CD4-positive, alpha-beta T cell treated with Interleukin-21 for 1 hour (primary cell): ENCODE data around the gene NOX1.
A peak's percentile ranks its signal among the peaks of the same experiment; 100 is the strongest.

Source experiments
- DNase-seq: peaks from one replicate; pipeline ENCODE4 v3.0.0-alpha.2; 2020

Gene NOX1

GRCh38 chrX:100874325-100874724 lies at the start of gene NOX1:
Gene NOX1 (minus strand): TSS chrX:100874359. CDS start chrX:100874139, 220 bp downstream.
- DNase-seq: no peak

DNA sequence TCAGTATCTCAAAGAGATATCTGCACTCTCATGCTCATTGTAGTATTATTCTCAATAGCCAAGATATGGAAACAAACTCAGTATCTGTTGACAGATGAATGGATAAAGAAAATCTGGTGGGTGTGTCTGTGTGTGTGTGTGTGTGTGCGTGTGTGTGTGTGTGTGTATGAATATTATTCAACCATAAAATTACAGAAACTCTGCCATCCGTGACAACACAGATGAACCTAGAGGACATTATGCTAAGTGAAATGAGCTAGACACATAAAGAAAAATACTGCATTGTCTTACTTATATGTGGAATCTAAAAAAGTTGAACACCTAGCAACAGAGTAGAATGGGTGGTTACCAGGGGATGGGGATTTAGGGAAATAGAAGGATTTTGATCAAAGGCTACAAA lies 41.4 kb upstream of the NOX1 start:
- DNase-seq: no peak

- DNase-seq: no peak
Observed at GRCh38 chrX:100913111-100913510, 39.0 kb upstream of the NOX1 start.

GRCh38 chrX:100911731-100912130 lies 37.6 kb upstream of the NOX1 start:
- no peak for DNase-seq

- no peak for DNase-seq
Observed at GRCh38 chrX:100905620-100906019, 31.5 kb upstream of the NOX1 start.

DNA sequence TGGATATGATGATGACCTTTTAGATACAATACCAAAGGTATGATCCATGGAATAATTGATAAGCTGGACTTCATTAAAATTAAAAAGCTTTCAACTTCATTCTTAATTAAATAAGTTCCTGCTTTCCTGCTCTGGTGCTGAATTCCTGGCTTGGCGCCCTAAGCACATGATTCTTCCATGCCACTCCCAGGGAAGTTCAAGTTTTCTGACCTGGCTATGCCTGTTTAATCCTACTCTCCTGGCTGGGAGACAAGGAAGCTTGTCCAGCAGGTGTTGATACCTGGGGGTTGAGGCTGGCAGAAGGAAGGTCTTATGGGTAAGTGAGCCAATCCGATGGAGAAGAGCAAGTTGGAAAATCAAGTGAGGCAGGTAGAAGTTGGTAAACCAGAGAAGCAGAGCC lies 30.3 kb upstream of the NOX1 start:
- DNase-seq: no peak

GRCh38 chrX:100895365-100896075 lies 21.4 kb upstream of the NOX1 start:
- peak; percentile 3 for DNase-seq

- no peak for DNase-seq
Observed at GRCh38 chrX:100883654-100884053, 9.5 kb upstream of the NOX1 start.

DNA sequence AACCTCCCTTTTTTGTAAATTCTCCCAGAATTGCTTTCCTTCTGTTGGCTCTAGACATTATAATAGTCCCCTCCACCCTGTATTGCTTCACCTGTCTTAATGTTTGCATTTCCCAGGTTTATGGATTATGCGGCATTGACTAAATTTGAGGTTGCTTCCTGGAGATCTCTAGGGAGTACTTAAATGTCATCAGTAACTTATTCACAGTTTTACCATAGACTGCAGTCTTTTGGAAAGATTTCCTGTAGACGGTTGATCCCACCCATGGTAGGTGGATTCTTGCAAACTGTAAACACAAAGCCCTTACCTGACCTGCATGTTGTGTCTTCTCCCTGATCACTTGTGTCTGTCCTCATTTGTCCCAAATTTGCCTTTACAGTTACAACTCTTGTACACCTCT lies 6.2 kb upstream of the NOX1 start:
- DNase-seq: no peak

- no peak for DNase-seq
Observed at GRCh38 chrX:100871594-100872560, 2.3 kb downstream of the NOX1 start.

GRCh38 chrX:100870527-100870926 lies 3.6 kb downstream of the NOX1 start:
- DNase-seq: no peak

DNA sequence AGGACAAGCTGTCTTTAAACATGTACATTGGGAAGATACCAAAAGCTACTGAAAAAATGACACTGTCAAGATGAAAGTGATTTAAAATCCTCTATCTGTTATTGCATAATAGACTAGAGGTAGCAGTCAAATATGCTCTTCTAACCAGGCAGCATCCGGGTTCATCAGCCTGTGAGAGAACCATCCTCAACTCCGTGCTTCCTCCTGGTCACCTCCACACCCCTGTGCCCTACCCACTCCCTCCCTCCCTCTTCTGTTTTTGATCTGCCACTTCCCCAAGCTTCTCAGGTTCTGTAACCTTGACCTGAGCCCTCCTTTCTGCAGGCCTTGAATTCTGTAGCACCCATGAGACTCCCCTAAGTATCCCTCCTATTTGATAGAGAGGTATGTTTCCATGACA lies 5.9 kb downstream of the NOX1 start:
- DNase-seq: no peak

- no peak for DNase-seq
Observed at GRCh38 chrX:100864657-100865391, 9.3 kb downstream of the NOX1 start.

DNA sequence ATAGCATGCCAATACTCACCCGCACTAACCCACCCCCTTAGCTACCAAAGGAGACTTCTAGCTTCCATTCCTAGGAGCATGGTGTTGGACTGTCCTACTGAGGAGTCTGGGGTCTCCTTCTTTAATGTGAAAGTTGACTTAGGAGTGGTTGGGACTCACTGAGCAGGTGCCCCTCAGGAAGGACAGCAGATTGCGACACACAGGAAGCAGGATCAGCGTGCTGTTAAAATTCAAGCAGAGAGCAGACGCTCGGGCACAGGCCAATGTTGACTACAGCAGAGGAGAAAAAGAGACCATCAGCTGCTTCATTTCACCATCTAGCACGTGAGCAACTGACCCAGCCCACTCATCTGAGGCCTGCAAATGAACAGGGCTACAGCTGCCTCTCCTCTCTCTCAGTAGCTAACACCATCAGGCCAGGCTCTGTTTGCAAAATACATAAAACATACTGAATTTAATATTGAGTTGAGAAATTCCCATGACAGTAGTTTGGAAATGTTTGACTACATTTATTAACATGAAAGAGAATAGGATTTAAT lies 10.8 kb downstream of the NOX1 start:
- no peak for DNase-seq

- DNase-seq: no peak
Observed at GRCh38 chrX:100852810-100853209, 21.3 kb downstream of the NOX1 start.

GRCh38 chrX:100850317-100850716 lies 23.8 kb downstream of the NOX1 start:
- no peak for DNase-seq

DNA sequence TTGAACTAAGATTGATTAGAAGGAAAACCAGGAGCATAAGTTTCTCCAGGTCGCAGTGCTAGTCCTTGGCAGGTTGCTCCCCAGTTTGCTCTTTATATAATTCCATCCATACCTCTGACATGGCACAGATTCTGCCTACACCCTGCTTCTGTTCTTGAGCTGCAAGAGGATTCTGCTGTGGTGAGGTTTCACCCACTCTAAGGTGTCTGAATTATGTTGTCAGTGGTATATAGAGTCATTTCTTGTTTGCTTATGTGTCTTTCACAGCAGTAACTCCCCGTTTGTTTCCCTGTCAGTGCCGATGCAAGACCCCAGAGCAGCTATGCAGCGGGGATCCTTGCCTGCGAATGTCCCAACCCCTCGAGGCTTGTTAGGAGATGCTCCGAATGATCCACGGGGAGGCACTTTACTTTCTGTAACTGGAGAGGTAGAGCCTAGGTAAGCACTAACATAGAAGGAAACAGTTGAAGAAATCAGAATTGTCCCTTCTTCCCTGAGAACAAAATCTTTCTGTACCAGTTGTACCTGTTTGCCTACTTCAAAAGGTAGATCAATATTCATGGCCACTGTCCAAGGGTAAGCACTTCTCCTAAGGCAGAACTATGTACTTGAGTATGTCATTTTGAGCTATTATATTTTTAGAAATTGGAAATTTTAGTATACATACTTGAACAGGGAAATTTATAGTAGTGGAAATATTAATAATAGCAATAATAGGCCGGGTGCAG lies 42.8 kb downstream of the NOX1 start:
- DNase-seq: no peak

DNA sequence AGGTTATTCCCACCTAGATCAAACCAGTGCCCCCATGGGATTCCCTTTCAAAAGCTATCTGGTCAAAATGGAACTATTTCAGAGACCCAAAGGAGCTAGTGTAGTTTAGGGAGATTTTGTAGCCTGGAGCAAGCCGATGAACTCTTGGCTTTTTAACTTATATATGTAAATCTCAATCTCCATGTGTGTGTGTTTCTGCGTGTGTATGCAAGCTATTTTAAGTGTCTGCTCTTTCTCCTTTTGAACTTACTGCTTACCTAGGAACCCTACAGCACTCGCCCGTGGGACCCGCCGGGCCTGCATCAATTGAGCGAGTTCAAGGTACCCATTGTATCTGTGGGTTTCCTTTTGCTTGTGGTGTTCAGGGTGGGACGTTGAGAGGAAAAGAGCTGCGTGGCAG lies 43.6 kb downstream of the NOX1 start:
- peak; percentile 6 for DNase-seq

DNA sequence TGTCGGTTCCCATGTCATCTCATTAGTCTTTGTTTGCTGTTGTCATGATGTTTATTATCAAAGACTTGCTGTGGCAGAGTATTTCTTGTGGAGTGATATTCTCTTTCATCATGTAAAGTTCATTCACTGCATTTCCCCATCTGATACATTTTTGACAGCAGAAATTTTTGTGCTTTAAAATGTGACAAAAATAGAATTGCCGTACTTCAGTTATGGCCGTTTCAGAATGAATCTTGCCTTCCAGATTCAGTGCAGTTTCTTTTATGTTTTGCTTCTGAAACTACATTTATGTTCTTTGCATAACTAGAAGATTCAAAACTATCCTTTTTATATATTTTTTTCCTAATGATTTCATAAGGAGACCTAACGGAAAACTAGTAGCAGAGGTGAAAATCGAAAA lies 44.0 kb downstream of the NOX1 start:
- no peak for DNase-seq

GRCh38 chrX:100829730-100830129 lies 44.4 kb downstream of the NOX1 start:
- DNase-seq: peak; percentile 64

- DNase-seq: peak; percentile 80
Observed at GRCh38 chrX:100819837-100820666, 54.1 kb downstream of the NOX1 start, which contains the start of gene CSTF2. Gene CSTF2 (plus strand): TSS chrX:100820391. CDS start chrX:100820417, 26 bp downstream.

GRCh38 chrX:100819534-100819836 lies 54.7 kb downstream of the NOX1 start:
- no peak for DNase-seq
